ENCODE measurements around the gene GPHN. TPM values are rescaled to one million over a fixed set of nuclear protein-coding genes. Genes with fewer than 3 reads are reported as not detected.

The GPHN gene
- total and polyA plus RNA-seq, 2 donors (not counting 3 experiments of a cell fraction or from before 2014, with no cell fraction given), result 5.1 to 23.2 TPM

DNA sequence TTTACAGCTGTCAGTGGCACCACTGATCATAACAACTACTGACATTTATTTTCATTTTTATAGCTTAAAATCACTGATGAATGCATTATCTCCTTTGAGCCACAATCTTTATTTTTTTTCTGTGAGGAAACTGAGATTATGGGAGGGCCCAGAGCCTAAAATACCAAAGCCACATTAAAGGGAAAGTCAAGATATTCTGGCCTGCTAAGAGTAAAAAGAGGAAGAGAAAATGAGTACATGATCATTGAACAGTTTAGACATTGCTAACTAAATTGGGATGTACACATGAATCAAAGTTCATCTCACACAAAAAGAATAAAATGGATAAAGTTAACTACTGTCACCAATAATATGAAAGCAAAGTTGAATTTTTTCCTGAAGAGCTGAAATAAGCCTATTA lies 510.8 kb downstream of the GPHN start:
- H3K4me1 ChIP-seq (ENCODE audit: control insufficient read depth, extremely low read depth, insufficient read depth, low read length), result no peaks in the 10 kb centered on the region
- no peak for DNase-seq (ENCODE audit: low read depth, low spot score)
- H3K4me2 ChIP-seq (ENCODE audit: insufficient read depth, low read length), result no peak overlapping the region
- FAIRE-seq, result no peak
- H3K9me3 ChIP-seq (replicated peaks; ENCODE audit: control insufficient read depth, insufficient read depth, low read length), result no peaks in the 10 kb centered on the region
- dilution Hi-C loops (cut with MboI; ENCODE audit: extremely low pct_ligation_motif_present, low sequenced_read_pairs) (no loop called here), intact Hi-C loops (cut with micrococcal nuclease) (no loop called here)
- H3K27ac ChIP-seq (ENCODE audit: insufficient read depth, low read depth, low read length), result no peak overlapping the region
- TF ChIP-seq EZH2 (IDR thresholded peaks at IDR 0.05; ENCODE audit: borderline replicate concordance, low read depth, low read length, severe bottlenecking) (no peak), JUN (IDR thresholded peaks at IDR 0.05; ENCODE audit: borderline replicate concordance, insufficient read depth, insufficient read length, low read depth) (no peak), POLR2A (IDR thresholded peaks at IDR 0.05; ENCODE audit: low read depth, low read length) (no peak), FOS (IDR thresholded peaks at IDR 0.05; ENCODE audit: borderline replicate concordance, insufficient read depth, low read length) (no peak), GATA2 (IDR thresholded peaks at IDR 0.05; ENCODE audit: insufficient read depth, insufficient read length, low read depth, low read length) (no peak)
- CTCF ChIA-PET, result interaction anchor here (0.6 to 1.5 kb wide), 3 partner anchors 23 to 124 kb away, joined by 3 read pairs; no protein-coding TSS in a partner anchor
- no peaks in the 10 kb centered on the region for H3K9me1 ChIP-seq (replicated peaks; ENCODE audit: control insufficient read depth, extremely low read depth, insufficient read depth, low read length)
- H4K20me1 ChIP-seq (replicated peaks; ENCODE audit: control insufficient read depth, extremely low read depth, insufficient read depth, low read length), result no peaks in the 10 kb centered on the region
- H3K36me3 ChIP-seq (ENCODE audit: control insufficient read depth in 2 of 2, extremely low read depth in 1 of 2, insufficient read depth in 2 of 2, low read length in 2 of 2), result no peaks in the 10 kb centered on the region
- BruUV-seq (replicated peaks), result no TSS peak
- no peaks in the 10 kb centered on the region for H3K79me2 ChIP-seq (ENCODE audit: control insufficient read depth, insufficient read depth, low read length)
- POLR2A ChIA-PET, result no interaction called here
- H3K9ac ChIP-seq (replicated peaks; ENCODE audit: extremely low read depth, insufficient read depth, low read length), result no peak overlapping the region
- H3K27me3 ChIP-seq (ENCODE audit: control insufficient read depth in 2 of 2, insufficient read depth in 2 of 2, low read length in 2 of 2), result no peaks in the 10 kb centered on the region
- no peak overlapping the region for H2AFZ ChIP-seq (ENCODE audit: low read depth, low read length)
- no peak overlapping the region for H3K4me3 ChIP-seq (replicated peaks in 1 of 3; ENCODE audit: insufficient read depth in 1 of 3, low read depth in 1 of 3, low read length in 3 of 3)

DNA sequence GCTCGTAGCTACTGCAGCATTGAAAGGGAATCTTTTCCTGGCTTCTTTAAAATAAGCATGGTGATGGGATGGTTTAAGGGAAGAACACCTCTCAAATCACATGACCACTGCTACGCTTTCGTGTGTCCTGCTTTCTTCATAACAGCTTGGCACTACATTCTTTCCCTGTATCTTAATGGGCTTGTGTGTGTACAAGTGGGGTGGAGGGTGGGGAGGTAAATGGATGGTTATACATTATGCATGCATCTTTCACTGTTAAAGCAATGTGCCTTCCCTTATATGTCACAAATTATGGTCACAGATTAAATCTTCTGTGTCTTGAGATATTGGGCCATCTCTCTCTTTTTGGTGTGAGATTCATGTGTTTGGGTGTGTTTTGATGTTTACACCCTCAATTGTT lies 511.8 kb downstream of the GPHN start:
- Histone ChIP-seq H3K9me3 (replicated peaks; ENCODE audit: control insufficient read depth, insufficient read depth, low read length) (no peaks in the 10 kb centered on the region), H3K36me3 (ENCODE audit: control insufficient read depth in 2 of 2, extremely low read depth in 1 of 2, insufficient read depth in 2 of 2, low read length in 2 of 2) (no peaks in the 10 kb centered on the region), H3K4me1 (ENCODE audit: control insufficient read depth, extremely low read depth, insufficient read depth, low read length) (no peaks in the 10 kb centered on the region), H3K27me3 (ENCODE audit: control insufficient read depth in 2 of 2, insufficient read depth in 2 of 2, low read length in 2 of 2) (no peaks in the 10 kb centered on the region), H3K4me3 (replicated peaks in 1 of 3; ENCODE audit: insufficient read depth in 1 of 3, low read depth in 1 of 3, low read length in 3 of 3) (no peak overlapping the region), H3K9me1 (replicated peaks; ENCODE audit: control insufficient read depth, extremely low read depth, insufficient read depth, low read length) (no peaks in the 10 kb centered on the region), H4K20me1 (replicated peaks; ENCODE audit: control insufficient read depth, extremely low read depth, insufficient read depth, low read length) (no peaks in the 10 kb centered on the region), H3K79me2 (ENCODE audit: control insufficient read depth, insufficient read depth, low read length) (no peaks in the 10 kb centered on the region), H3K9ac (replicated peaks; ENCODE audit: extremely low read depth, insufficient read depth, low read length) (no peak overlapping the region), H3K27ac (ENCODE audit: insufficient read depth, low read depth, low read length) (no peak overlapping the region), H2AFZ (ENCODE audit: low read depth, low read length) (no peak overlapping the region), H3K4me2 (ENCODE audit: insufficient read depth, low read length) (no peak overlapping the region)
- BruUV-seq (replicated peaks), result no TSS peak
- POLR2A ChIA-PET, result no interaction called here
- intact Hi-C loops (cut with micrococcal nuclease), result no loop called here
- CTCF ChIA-PET, result no interaction called here
- FAIRE-seq (no peak), DNase-seq (ENCODE audit: low read depth, low spot score) (no peak)
- TF ChIP-seq GATA2 (IDR thresholded peaks at IDR 0.05; ENCODE audit: insufficient read depth, insufficient read length, low read depth, low read length) (no peak), JUN (IDR thresholded peaks at IDR 0.05; ENCODE audit: borderline replicate concordance, insufficient read depth, insufficient read length, low read depth) (no peak), POLR2A (IDR thresholded peaks at IDR 0.05; ENCODE audit: low read depth, low read length) (no peak), POLR2AphosphoS5 (IDR thresholded peaks at IDR 0.05; ENCODE audit: insufficient read depth, low read depth, low read length) (no peak), FOS (IDR thresholded peaks at IDR 0.05; ENCODE audit: borderline replicate concordance, insufficient read depth, low read length) (no peak), MYC (IDR thresholded peaks at IDR 0.05; ENCODE audit: low read depth, low read length) (no peak), EZH2 (IDR thresholded peaks at IDR 0.05; ENCODE audit: borderline replicate concordance, low read depth, low read length, severe bottlenecking) (no peak)
- TF ChIP-seq, protein P1, sequence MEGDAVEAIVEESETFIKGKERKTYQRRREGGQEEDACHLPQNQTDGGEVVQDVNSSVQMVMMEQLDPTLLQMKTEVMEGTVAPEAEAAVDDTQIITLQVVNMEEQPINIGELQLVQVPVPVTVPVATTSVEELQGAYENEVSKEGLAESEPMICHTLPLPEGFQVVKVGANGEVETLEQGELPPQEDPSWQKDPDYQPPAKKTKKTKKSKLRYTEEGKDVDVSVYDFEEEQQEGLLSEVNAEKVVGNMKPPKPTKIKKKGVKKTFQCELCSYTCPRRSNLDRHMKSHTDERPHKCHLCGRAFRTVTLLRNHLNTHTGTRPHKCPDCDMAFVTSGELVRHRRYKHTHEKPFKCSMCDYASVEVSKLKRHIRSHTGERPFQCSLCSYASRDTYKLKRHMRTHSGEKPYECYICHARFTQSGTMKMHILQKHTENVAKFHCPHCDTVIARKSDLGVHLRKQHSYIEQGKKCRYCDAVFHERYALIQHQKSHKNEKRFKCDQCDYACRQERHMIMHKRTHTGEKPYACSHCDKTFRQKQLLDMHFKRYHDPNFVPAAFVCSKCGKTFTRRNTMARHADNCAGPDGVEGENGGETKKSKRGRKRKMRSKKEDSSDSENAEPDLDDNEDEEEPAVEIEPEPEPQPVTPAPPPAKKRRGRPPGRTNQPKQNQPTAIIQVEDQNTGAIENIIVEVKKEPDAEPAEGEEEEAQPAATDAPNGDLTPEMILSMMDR (IDR thresholded peaks at IDR 0.05; ENCODE audit: extremely low read depth in 1 of 2, insufficient read depth in 1 of 2, low read depth in 1 of 2, low read length in 2 of 2), result no peak
- TF ChIP-seq, protein P2, sequence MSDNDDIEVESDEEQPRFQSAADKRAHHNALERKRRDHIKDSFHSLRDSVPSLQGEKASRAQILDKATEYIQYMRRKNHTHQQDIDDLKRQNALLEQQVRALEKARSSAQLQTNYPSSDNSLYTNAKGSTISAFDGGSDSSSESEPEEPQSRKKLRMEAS (IDR thresholded peaks at IDR 0.05; ENCODE audit: insufficient read depth, insufficient read length), result no peak
- dilution Hi-C loops (cut with MboI; ENCODE audit: extremely low pct_ligation_motif_present, low sequenced_read_pairs), result no loop called here
